Cerebellar cortex (tissue), 1 donor: ENCODE data around the gene APOA1.
"Not testable (repeated sequence)": the region's sequence is repeated elsewhere in the genome, so short reads cannot be mapped to it uniquely, and the experiment has no call there.

Source experiments
- DNase-seq: peaks from one replicate; pipeline ENCODE4 v3.0.0-alpha.2; 2015; ENCODE audit warnings: low spot score

APOA1 gene

GRCh38 chr11:116857936-116858335, 20.5 kb upstream of the APOA1 start:
- no peak for DNase-seq

GRCh38 chr11:116857316-116857715, 19.9 kb upstream of the APOA1 start:
- DNase-seq: no peak

- DNase-seq: no peak
Observed at GRCh38 chr11:116856423-116856822, 19.0 kb upstream of the APOA1 start.

GRCh38 chr11:116855413-116855812, 18.0 kb upstream of the APOA1 start:
- no peak for DNase-seq

GRCh38 chr11:116853461-116854073, 16.1 kb upstream of the APOA1 start:
- peak; percentile 64 for DNase-seq

GRCh38 chr11:116852261-116853031, 15.0 kb upstream of the APOA1 start:
- no peak for DNase-seq

- DNase-seq: no peak
Observed at GRCh38 chr11:116851626-116852025, 14.2 kb upstream of the APOA1 start.

- DNase-seq: no peak
Observed at GRCh38 chr11:116849486-116849885, 12.1 kb upstream of the APOA1 start.

GRCh38 chr11:116849060-116849459, 11.6 kb upstream of the APOA1 start:
- no peak for DNase-seq

GRCh38 chr11:116847612-116848011, 10.2 kb upstream of the APOA1 start:
- no peak for DNase-seq

- DNase-seq: peak; percentile 31
Observed at GRCh38 chr11:116844722-116845121, 7.3 kb upstream of the APOA1 start.

- DNase-seq: no peak
Observed at GRCh38 chr11:116843661-116844060, 6.2 kb upstream of the APOA1 start.

GRCh38 chr11:116842909-116843308, 5.5 kb upstream of the APOA1 start:
- DNase-seq: no peak

GRCh38 chr11:116842117-116842516, 4.7 kb upstream of the APOA1 start:
- no peak for DNase-seq

- DNase-seq: no peak
Observed at GRCh38 chr11:116840746-116841296, 3.4 kb upstream of the APOA1 start.

GRCh38 chr11:116840224-116840745, 2.9 kb upstream of the APOA1 start:
- peak; percentile 40 for DNase-seq

GRCh38 chr11:116838321-116839084, 1.1 kb upstream of the APOA1 start:
- DNase-seq: no peak

GRCh38 chr11:116836632-116836991, 810 bp downstream of the APOA1 start:
- DNase-seq: no peak

- peak; percentile 87 for DNase-seq
Observed at GRCh38 chr11:116835791-116836631, 1.4 kb downstream of the APOA1 start.

GRCh38 chr11:116835042-116835772, 2.2 kb downstream of the APOA1 start:
- no peak for DNase-seq

- not testable (repeated sequence) for DNase-seq
Observed at GRCh38 chr11:116834535-116835041, 2.8 kb downstream of the APOA1 start.
